Stimulated activated memory B cell treated with anti-CD40 and anti-IgM and Interleukin-4, amounts not matched to agents 10 μg/mL and 1 μg/mL and 100 μg/mL, for 72 hours (primary cell): ENCODE measurements around the gene NCKAP5.

ENCODE experiments used
- ATAC-seq: fragments of 150-1000 bp; cut with Tn5 transposase; 2 replicates; pipeline ENCODE4 v1.10.0; 2021
- H3K27ac Mint-ChIP-seq: one replicate; pipeline ENCODE4 v1.8.0; 2022; ENCODE audit warnings: mild to moderate bottlenecking, mixed read lengths
- H3K27me3 Mint-ChIP-seq: one replicate; pipeline ENCODE4 v1.8.0; 2022; ENCODE audit warnings: mixed read lengths
- H3K36me3 Mint-ChIP-seq: one replicate; pipeline ENCODE4 v1.8.0; 2022; ENCODE audit warnings: mixed read lengths
- H3K4me1 Mint-ChIP-seq: one replicate; pipeline ENCODE4 v1.8.0; 2022; ENCODE audit warnings: mixed read lengths
- H3K4me3 Mint-ChIP-seq: one replicate; pipeline ENCODE4 v1.8.0; 2022; ENCODE audit warnings: mild to moderate bottlenecking, moderate library complexity, mixed read lengths
- H3K9me3 Mint-ChIP-seq: one replicate; pipeline ENCODE4 v1.8.0; 2022; ENCODE audit warnings: mixed read lengths

Gene NCKAP5

DNA sequence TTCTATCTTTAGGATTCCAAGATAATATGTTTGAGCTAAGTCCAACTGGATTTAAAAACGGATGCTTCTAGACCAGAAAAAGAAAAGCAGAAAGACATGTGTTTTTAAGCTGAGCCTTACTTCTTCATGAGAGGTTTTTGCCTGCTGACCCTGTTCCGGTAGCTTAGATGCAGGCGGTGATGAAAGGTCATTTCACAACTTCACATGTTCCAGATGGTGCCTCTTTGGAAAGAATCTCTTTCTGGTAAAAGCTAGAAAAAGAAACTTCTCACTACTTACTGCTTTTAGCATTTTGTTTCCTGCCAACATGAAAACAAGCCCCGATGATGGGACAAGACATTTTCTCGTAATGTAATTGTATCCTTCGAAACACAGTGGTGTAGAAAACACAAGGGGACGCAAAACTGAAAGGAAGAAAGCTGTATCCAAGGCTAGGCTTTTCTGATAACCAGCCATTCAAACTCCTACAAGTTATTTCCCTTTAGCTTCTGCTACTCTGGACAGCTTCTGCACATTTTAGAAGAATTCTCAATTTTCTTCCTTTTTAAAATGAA, 490.9 kb downstream of the NCKAP5 start:
- no peak for ATAC-seq
- peaks cover 6% of the 10 kb centered on the region for H3K9me3 Mint-ChIP-seq
- H3K4me3 Mint-ChIP-seq: no peak overlapping the region
- H3K27ac Mint-ChIP-seq: no peak overlapping the region
- H3K4me1 Mint-ChIP-seq: no peaks in the 10 kb centered on the region
- H3K27me3 Mint-ChIP-seq: peaks cover 5% of the 10 kb centered on the region
- no peaks in the 10 kb centered on the region for H3K36me3 Mint-ChIP-seq

DNA sequence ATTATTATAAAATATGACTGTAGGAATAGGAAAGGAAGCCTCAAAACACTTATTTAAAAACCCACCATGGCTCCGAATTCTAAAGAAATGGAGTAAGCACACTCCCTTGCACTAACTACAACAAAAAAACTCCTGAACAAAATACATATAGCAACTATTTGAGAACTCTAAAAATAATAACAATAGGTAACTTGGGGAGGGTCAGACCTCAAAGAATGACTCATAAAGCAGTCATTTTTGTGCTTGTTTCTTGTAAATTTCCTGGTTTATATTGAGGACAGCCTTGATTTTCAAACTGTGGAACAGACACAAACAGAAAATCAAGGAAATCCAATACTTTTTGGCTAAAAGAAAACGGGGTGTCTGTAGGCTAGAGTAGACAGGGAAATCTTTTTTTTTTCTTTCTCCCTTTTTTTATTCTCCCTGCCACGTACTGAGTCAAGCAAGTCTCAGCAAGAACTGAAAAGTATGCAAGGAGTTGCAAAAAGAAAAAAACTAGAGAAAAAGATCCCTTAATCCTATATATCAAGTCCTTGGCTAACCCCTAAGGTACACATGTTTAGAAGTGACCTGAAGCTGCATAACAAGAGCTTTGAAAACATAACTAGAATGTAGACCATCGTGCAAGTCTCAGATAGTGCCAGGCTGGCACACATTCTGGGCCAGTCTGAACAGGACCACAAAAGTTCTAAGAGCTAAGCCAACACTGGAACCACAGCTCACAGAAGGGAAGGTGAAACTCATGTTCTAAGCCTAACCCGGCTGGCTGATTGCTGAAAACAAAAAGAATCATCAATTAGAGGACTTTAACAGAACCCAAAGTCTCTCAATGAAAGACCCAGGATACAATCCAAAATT, 495.2 kb downstream of the NCKAP5 start:
- H3K36me3 Mint-ChIP-seq: no peaks in the 10 kb centered on the region
- no peak overlapping the region for H3K27ac Mint-ChIP-seq
- no peaks in the 10 kb centered on the region for H3K4me1 Mint-ChIP-seq
- H3K27me3 Mint-ChIP-seq: peaks cover 12% of the 10 kb centered on the region
- peaks cover 9% of the 10 kb centered on the region for H3K9me3 Mint-ChIP-seq
- ATAC-seq: no peak
- H3K4me3 Mint-ChIP-seq: no peak overlapping the region

DNA sequence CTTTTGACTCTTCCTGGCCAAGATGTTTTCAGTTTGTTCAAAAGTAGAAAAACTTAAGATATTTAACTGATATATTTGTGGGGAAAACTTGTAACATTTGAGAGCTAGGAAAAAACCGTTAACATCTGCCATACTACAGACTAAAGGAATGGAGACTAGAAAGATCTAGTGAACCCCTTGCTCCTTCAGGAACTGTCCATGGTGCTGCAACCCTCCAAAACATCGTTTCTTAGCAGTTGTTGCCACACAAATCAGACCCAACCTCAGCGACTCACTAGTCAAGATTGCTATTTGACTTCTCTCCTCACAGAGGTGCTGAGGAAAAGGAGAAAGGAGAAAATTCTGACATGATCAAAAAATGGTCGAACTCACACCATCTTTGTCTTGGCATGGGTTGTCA, 504.5 kb downstream of the NCKAP5 start:
- ATAC-seq: no peak
- Mint-ChIP-seq H3K36me3 (no peaks in the 10 kb centered on the region), H3K27me3 (no peaks in the 10 kb centered on the region), H3K4me1 (no peaks in the 10 kb centered on the region), H3K4me3 (no peak overlapping the region), H3K9me3 (no peaks in the 10 kb centered on the region), H3K27ac (no peak overlapping the region)

DNA sequence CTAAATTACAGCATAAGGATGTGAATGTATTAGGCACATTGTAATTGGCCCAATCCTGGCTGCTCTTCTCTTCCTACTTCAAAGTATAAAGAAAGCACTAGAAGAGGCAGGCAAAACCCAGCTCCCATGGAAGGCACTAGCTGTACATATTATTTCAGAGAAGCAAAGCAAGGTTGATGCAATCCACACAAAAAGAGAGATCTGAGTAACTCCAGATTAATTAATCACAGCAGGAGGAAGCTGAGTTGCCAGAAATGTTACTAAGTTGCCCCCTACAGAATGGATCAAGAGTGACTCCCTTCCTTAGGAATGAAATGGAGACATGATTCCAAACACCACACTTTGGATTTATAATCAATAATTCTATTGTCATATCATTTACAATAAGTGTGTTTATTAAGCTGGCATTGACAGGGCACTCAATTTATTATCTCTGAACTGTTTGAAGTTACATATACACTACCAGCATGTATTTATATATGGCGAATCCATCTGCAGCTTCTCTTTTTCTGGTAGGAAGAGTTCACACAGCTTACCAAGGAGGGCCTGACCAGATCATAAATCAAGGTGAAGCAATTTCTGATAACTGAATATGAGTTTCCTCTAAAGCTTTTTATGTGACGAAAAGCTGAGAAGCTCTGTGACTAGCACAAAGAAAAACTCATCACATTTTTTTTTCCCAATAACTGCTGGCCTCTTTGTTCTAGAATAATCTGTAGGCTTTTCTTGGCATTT, 505.2 kb downstream of the NCKAP5 start:
- no peak overlapping the region for H3K27ac Mint-ChIP-seq
- ATAC-seq: no peak
- no peaks in the 10 kb centered on the region for H3K4me1 Mint-ChIP-seq
- no peak overlapping the region for H3K4me3 Mint-ChIP-seq
- H3K9me3 Mint-ChIP-seq: no peaks in the 10 kb centered on the region
- no peaks in the 10 kb centered on the region for H3K36me3 Mint-ChIP-seq
- no peaks in the 10 kb centered on the region for H3K27me3 Mint-ChIP-seq

DNA sequence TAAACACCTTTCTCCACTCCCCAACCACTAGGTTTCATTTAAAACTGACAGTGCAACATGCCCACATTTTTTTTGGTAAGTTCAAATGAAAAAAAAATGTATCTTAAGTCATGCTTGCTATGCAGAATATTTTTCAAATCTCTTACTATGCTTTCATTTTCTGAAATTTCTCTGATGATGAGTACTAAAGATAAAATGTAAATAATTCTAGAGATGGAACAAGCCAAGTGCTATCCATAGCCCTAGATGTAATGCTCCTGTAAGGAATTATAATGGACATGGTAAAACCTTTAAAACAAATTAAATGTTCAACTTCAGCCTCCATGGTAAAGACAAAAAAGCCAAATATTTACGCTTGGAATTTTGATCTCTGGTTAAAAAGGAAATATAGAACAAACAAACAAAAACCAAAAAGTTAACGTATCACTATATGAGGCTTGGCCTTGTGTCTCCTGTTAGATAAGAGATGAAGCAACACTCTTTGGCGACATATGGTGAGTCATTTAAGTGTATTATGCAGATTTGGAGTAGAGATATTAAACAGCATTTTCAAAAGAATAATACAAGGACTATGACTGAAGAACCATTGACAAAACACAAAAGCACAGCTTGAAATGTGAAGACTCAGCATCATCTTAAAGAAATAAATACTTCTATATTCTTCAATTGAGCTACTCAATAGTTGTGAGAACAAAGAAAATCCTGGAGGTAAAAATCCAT, 506.2 kb downstream of the NCKAP5 start:
- Mint-ChIP-seq H3K9me3 (no peaks in the 10 kb centered on the region), H3K36me3 (no peaks in the 10 kb centered on the region)
- ATAC-seq: no peak

DNA sequence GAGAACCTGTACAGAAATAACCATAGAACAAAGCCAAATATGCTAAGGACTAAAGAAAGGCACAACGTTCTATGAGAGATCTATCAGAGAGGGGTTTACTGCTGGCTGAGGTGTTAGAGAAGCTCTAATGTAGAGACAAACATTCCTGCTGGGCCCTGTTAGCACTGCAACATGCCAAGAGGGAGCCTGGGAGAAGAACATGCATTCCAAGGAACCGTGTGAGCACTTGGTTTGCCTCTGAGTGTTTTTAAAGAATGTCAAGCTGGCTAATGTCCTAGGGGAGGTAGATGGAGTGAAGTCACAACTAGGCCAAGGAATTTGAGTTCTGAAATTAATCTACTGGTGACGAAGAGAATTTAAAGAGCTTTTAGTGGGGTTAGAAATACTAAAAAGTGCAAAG, 514.0 kb downstream of the NCKAP5 start:
- H3K27ac Mint-ChIP-seq: no peak overlapping the region
- no peak overlapping the region for H3K4me3 Mint-ChIP-seq
- peak; percentile 31 for ATAC-seq
- H3K36me3 Mint-ChIP-seq: no peaks in the 10 kb centered on the region
- no peaks in the 10 kb centered on the region for H3K9me3 Mint-ChIP-seq
- H3K4me1 Mint-ChIP-seq: no peaks in the 10 kb centered on the region
- no peaks in the 10 kb centered on the region for H3K27me3 Mint-ChIP-seq

More for the DNA sequence above, 506.2 kb downstream of the NCKAP5 start:
- no peak overlapping the region for H3K27ac Mint-ChIP-seq
- no peaks in the 10 kb centered on the region for H3K4me1 Mint-ChIP-seq
- H3K4me3 Mint-ChIP-seq: no peak overlapping the region
- no peaks in the 10 kb centered on the region for H3K27me3 Mint-ChIP-seq

DNA sequence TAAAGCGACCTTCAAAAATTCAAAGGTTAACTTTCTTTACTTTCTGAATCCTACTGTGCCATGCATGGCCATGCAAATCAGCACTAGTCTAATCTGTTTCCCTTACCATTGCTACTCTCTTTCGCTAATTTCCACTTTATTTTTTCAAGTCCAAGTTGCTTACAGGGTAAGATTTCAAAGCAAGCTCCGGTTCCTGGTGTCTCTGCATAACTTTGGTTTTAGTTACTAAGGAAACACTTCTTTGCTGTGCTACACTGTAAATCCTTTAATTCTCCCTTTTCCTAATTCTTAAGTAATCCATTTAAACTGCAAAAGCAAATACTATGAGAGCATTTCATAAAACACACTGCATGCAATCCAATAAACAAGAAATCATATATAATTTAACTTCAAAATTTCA, 514.7 kb downstream of the NCKAP5 start:
- Mint-ChIP-seq H3K4me3 (no peak overlapping the region), H3K9me3 (no peaks in the 10 kb centered on the region), H3K4me1 (no peaks in the 10 kb centered on the region), H3K27me3 (no peaks in the 10 kb centered on the region), H3K36me3 (no peaks in the 10 kb centered on the region), H3K27ac (no peak overlapping the region)
- no peak for ATAC-seq

DNA sequence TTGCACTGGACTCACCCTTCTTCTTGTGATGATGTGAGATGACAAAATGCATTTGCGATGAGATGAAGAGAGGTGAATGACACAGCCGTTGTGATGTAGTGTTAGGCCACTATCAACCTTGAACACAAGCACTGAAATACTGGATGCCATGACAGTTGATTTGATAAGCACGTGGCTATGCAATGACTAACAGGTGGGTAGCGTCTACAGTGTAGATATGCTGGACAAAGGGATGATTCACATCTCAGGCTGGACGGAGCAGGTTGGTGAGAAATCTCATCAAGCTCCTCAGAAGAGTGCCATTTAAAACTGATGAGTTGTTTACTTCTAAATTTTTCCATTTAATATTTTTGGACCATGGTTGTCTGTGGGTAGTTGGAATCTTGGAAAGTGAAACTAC, 522.5 kb downstream of the NCKAP5 start:
- Mint-ChIP-seq H3K27ac (no peak overlapping the region), H3K4me3 (no peak overlapping the region), H3K4me1 (no peaks in the 10 kb centered on the region), H3K9me3 (no peaks in the 10 kb centered on the region), H3K36me3 (no peaks in the 10 kb centered on the region), H3K27me3 (peaks cover 8% of the 10 kb centered on the region)
- ATAC-seq: no peak

DNA sequence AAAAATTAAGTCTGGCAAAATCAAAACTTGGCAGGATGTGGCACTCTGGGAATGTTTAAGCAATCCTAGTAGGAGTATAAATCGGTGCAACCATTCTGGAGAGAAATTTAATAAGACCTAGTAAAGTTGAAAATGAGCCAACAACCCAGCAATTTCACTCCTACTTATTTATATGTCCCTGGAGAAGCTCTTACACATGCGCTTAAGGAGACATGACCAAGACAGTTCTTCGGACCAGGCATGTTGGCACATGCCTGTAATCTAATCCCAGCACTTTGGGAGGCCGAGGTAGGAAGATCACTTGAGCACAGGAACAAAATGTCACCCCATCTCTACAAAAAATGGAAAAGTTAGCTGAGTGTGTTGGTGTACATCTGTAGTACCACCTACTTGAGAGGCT, 523.7 kb downstream of the NCKAP5 start:
- H3K36me3 Mint-ChIP-seq: no peaks in the 10 kb centered on the region
- peaks cover 8% of the 10 kb centered on the region for H3K27me3 Mint-ChIP-seq
- ATAC-seq: no peak

DNA sequence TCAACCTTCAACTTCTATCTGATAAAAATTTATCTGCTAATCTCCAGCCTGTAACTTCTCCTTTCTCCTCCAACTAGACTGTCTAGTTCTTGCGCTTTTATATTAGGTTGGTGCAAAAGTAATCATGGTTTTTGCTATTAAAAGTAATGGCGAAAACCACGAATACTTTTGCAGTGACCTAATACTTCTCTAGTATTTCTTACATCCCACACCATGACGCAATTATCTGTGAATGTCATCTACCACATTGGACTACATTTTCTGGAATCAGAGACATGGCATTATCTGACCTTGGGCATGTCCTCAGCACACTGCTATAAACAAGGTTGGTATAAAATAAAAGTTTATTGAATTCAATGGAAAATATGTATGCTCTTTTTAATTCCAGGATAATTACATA, 528.1 kb downstream of the NCKAP5 start:
- H3K4me1 Mint-ChIP-seq: no peaks in the 10 kb centered on the region
- no peak overlapping the region for H3K4me3 Mint-ChIP-seq
- H3K36me3 Mint-ChIP-seq: no peaks in the 10 kb centered on the region
- no peak for ATAC-seq
- peaks cover 10% of the 10 kb centered on the region for H3K9me3 Mint-ChIP-seq
- peaks cover 8% of the 10 kb centered on the region for H3K27me3 Mint-ChIP-seq
- no peak overlapping the region for H3K27ac Mint-ChIP-seq

More for the DNA sequence above, 523.7 kb downstream of the NCKAP5 start:
- Mint-ChIP-seq H3K4me1 (no peaks in the 10 kb centered on the region), H3K4me3 (no peak overlapping the region), H3K9me3 (no peaks in the 10 kb centered on the region), H3K27ac (no peak overlapping the region)

DNA sequence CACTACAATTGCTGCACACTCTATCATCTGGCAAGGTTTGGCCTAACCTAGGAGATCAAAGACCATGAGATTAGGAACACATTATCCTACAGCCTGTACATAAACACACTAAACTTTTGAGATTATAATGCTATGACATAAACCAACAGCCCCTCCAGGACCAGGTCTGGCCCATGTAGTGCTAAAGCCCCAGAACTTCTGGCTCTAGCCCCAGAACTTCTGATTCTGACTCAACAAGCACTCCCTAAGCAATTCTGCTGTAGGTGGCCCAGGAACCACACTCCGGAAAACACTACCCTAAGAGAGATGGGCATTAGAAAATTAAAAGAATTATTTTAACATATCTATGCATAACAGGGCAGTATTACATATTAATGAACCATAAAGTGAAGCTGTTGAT, 528.7 kb downstream of the NCKAP5 start:
- H3K9me3 Mint-ChIP-seq: peaks cover 15% of the 10 kb centered on the region
- H3K4me3 Mint-ChIP-seq: no peak overlapping the region
- no peaks in the 10 kb centered on the region for H3K36me3 Mint-ChIP-seq
- H3K4me1 Mint-ChIP-seq: no peaks in the 10 kb centered on the region
- H3K27ac Mint-ChIP-seq: no peak overlapping the region
- peaks cover 2% of the 10 kb centered on the region for H3K27me3 Mint-ChIP-seq
- ATAC-seq: no peak

DNA sequence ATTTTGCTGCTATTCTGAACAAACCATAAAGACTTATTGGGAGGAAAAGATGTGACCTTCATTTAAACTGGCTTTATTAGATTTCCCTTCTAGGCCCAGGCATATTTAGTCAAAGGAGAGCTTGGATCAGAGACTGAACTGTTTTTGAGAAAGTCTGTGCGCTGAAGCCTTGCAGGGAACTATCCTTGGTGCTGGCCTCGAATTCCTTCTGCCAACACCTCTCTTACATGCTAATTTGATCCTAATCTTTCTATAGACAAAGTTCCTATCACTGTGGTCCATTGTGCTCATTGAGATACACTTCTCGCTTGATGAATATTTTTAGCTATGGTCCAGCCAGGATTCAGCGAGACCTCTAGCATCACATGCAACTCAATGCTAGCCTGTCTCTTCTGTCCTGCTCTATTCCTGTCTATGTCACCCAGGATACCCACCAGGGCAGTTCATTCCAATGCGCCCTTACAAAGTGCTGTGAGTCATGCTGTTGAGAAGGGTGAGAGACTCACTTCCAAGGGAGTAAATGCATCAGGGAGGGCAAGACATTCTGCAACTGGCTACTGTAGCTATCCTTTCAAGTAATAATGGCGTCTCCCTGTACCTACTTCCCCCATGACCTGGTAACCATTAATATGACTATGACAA, 541.6 kb downstream of the NCKAP5 start:
- no peak overlapping the region for H3K27ac Mint-ChIP-seq
- no peaks in the 10 kb centered on the region for H3K4me1 Mint-ChIP-seq
- H3K4me3 Mint-ChIP-seq: no peak overlapping the region
- no peaks in the 10 kb centered on the region for H3K9me3 Mint-ChIP-seq
- no peaks in the 10 kb centered on the region for H3K27me3 Mint-ChIP-seq
- ATAC-seq: no peak
- H3K36me3 Mint-ChIP-seq: no peaks in the 10 kb centered on the region

DNA sequence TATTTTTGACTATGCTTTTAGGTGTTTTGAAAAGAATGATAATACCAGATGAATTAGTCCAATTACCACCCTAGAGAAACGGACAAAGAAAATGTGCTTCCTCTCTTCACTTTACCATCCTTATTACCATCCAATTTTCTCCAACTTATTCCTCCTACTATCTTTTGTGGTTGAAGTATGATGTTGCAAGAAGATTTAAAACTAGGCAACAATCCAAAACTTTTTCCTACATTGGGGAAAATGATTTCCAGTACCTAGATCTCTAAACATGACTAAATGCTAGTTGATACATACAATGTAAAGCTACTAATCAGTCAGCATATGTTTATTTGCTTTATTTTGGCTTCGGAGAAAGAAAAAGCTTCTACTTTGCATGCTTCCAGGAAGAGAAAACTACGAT, 543.3 kb downstream of the NCKAP5 start:
- Mint-ChIP-seq H3K4me1 (no peaks in the 10 kb centered on the region), H3K36me3 (no peaks in the 10 kb centered on the region), H3K9me3 (no peaks in the 10 kb centered on the region), H3K4me3 (no peak overlapping the region), H3K27me3 (no peaks in the 10 kb centered on the region), H3K27ac (no peak overlapping the region)
- no peak for ATAC-seq

DNA sequence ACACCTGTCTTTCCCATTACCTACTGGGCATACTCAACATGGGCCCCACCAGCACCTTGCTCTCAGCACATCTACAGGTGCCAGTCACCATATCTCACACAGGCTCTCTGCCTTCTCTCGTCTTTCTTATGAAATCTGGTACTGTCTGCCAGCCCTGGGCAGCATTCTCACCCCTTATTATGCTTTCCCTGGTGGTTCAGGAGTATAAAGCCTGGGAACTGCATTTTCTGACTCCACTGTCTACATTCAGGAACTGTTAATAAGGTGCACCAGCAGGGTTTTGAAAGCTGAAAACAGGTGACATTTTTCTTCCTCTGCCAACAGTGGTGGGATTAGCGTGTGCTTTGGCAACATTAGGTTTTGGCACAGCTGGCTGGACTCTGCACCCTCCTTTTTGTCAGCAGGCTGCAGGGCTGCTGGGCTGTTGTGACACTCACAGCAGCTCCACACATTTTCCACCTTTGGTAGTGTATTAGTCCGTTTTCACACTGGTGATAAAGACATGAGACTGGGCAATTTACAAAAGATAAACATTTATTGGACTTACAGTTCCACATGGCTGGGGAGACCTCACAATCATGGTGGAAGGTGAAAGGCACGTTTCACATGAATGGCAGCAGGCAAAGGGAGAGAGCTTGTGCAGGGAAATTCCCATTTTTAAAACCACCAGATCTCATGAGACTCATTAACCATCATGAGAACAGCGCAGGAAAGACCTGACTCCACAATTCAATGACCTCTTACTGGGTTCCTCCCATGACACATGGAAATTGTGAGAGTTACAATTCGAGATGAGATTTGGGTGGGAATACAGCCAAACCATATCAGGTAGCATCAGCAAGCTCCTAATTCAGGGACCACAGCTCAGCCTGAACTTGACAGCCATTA, 555.2 kb downstream of the NCKAP5 start:
- ATAC-seq: no peak
- Mint-ChIP-seq H3K27ac (no peak overlapping the region), H3K27me3 (no peaks in the 10 kb centered on the region), H3K4me1 (no peaks in the 10 kb centered on the region), H3K36me3 (no peaks in the 10 kb centered on the region), H3K4me3 (no peak overlapping the region), H3K9me3 (peaks cover 6% of the 10 kb centered on the region)
